ENCODE measurements around the gene PDZRN3. TPM values are rescaled to one million over a fixed set of nuclear protein-coding genes. Genes with fewer than 3 reads are reported as not detected.

Gene PDZRN3
- total and polyA plus RNA-seq, 2 donors (not counting 1 experiment from before 2014, with no cell fraction given), result 14.6 to 56.3 TPM

GRCh38 chr3:73500321-73500720 is 124.4 kb downstream of the PDZRN3 start:
- Histone ChIP-seq H3K79me2 (ENCODE audit: control insufficient read depth, insufficient read depth, low read length) (no peaks in the 10 kb centered on the region), H3K36me3 (ENCODE audit: control insufficient read depth, insufficient read depth, low read length) (no peaks in the 10 kb centered on the region), H4K20me1 (ENCODE audit: control insufficient read depth, extremely low read depth, insufficient read depth, low read length) (no peaks in the 10 kb centered on the region), H3K4me2 (ENCODE audit: extremely low read depth, insufficient read depth, low read length) (no peak overlapping the region), H3K4me3 (replicated peaks in 1 of 4; ENCODE audit: control extremely low read depth in 1 of 4, insufficient read depth in 1 of 4, low read depth in 3 of 4, low read length in 4 of 4) (no peak overlapping the region), H3K9ac (ENCODE audit: insufficient read depth, low read length) (no peak overlapping the region), H2AFZ (ENCODE audit: low read length) (no peak overlapping the region), H3K4me1 (ENCODE audit: control insufficient read depth, extremely low read depth, insufficient read depth, low read length) (peaks cover 5% of the 10 kb centered on the region), H3K27me3 (ENCODE audit: control insufficient read depth, insufficient read depth, low read length) (no peaks in the 10 kb centered on the region), H3K9me3 (ENCODE audit: control insufficient read depth, insufficient read depth, low read depth, low read length) (no peaks in the 10 kb centered on the region), H3K27ac (ENCODE audit: insufficient read depth, low read length) (no peak overlapping the region)
- TF ChIP-seq EZH2 (IDR thresholded peaks at IDR 0.05; ENCODE audit: low read length, missing control alignments), result no peak
- TF ChIP-seq CTCF (conservative IDR thresholded peaks at IDR 0.05 in 1 of 2, IDR thresholded peaks at IDR 0.05 in 1 of 2; ENCODE audit: low read depth in 1 of 2, low read length in 2 of 2), result no peak
- peak in 1 of 2 donors; percentile 57 for DNase-seq (ENCODE audit: low read depth in 2 of 2)

DNA sequence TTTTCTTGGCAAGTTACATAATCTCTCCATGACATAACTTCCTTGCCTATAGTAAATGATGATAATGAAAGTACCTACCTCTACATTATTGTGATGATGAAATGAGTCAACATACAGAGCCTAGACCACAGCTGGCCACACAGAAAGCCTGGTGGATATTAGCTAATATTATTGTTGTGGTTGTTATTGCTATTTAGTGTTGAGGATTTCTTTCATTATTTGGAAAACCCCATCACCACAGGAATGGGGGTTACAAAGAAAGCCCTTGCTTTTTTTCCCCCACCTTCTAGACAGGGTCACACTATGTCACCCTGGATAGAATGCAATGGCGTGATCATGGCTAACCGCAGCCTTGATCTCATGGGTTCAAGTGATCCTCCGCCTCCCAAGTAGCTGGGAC is 125.0 kb downstream of the PDZRN3 start:
- no peak overlapping the region for H3K27ac ChIP-seq (ENCODE audit: insufficient read depth, low read length)
- no peak for TF ChIP-seq EZH2 (IDR thresholded peaks at IDR 0.05; ENCODE audit: low read length, missing control alignments)
- no peak for TF ChIP-seq CTCF (conservative IDR thresholded peaks at IDR 0.05 in 1 of 2, IDR thresholded peaks at IDR 0.05 in 1 of 2; ENCODE audit: low read depth in 1 of 2, low read length in 2 of 2)

GRCh38 chr3:73498764-73499622 is 125.7 kb downstream of the PDZRN3 start:
- Histone ChIP-seq H3K9me3 (ENCODE audit: control insufficient read depth, insufficient read depth, low read depth, low read length) (no peaks in the 10 kb centered on the region), H4K20me1 (ENCODE audit: control insufficient read depth, extremely low read depth, insufficient read depth, low read length) (no peaks in the 10 kb centered on the region), H3K79me2 (ENCODE audit: control insufficient read depth, insufficient read depth, low read length) (no peaks in the 10 kb centered on the region), H3K4me3 (replicated peaks in 1 of 4; ENCODE audit: control extremely low read depth in 1 of 4, insufficient read depth in 1 of 4, low read depth in 3 of 4, low read length in 4 of 4) (no peak overlapping the region), H2AFZ (ENCODE audit: low read length) (no peak overlapping the region), H3K4me2 (ENCODE audit: extremely low read depth, insufficient read depth, low read length) (no peak overlapping the region), H3K9ac (ENCODE audit: insufficient read depth, low read length) (no peak overlapping the region), H3K27me3 (ENCODE audit: control insufficient read depth, insufficient read depth, low read length) (no peaks in the 10 kb centered on the region), H3K36me3 (ENCODE audit: control insufficient read depth, insufficient read depth, low read length) (no peaks in the 10 kb centered on the region), H3K27ac (ENCODE audit: insufficient read depth, low read length) (no peak overlapping the region), H3K4me1 (ENCODE audit: control insufficient read depth, extremely low read depth, insufficient read depth, low read length) (peaks cover 2% of the 10 kb centered on the region)
- TF ChIP-seq EZH2 (IDR thresholded peaks at IDR 0.05; ENCODE audit: low read length, missing control alignments) (no peak), CTCF (conservative IDR thresholded peaks at IDR 0.05 in 1 of 2, IDR thresholded peaks at IDR 0.05 in 1 of 2; ENCODE audit: low read depth in 1 of 2, low read length in 2 of 2) (no peak)
- DNase-seq (ENCODE audit: low read depth in 2 of 2), result peak in 1 of 2 donors; percentile 69

More for the DNA sequence above, 125.0 kb downstream of the PDZRN3 start:
- no peaks in the 10 kb centered on the region for H3K27me3 ChIP-seq (ENCODE audit: control insufficient read depth, insufficient read depth, low read length)
- H3K4me3 ChIP-seq (replicated peaks in 1 of 4; ENCODE audit: control extremely low read depth in 1 of 4, insufficient read depth in 1 of 4, low read depth in 3 of 4, low read length in 4 of 4), result no peak overlapping the region
- no peak overlapping the region for H3K4me2 ChIP-seq (ENCODE audit: extremely low read depth, insufficient read depth, low read length)
- DNase-seq (ENCODE audit: low read depth in 2 of 2), result peak in 1 of 2 donors; percentile 61
- no peaks in the 10 kb centered on the region for H3K9me3 ChIP-seq (ENCODE audit: control insufficient read depth, insufficient read depth, low read depth, low read length)
- H3K9ac ChIP-seq (ENCODE audit: insufficient read depth, low read length), result no peak overlapping the region
- no peaks in the 10 kb centered on the region for H4K20me1 ChIP-seq (ENCODE audit: control insufficient read depth, extremely low read depth, insufficient read depth, low read length)
- H3K36me3 ChIP-seq (ENCODE audit: control insufficient read depth, insufficient read depth, low read length), result no peaks in the 10 kb centered on the region
- H2AFZ ChIP-seq (ENCODE audit: low read length), result no peak overlapping the region
- H3K79me2 ChIP-seq (ENCODE audit: control insufficient read depth, insufficient read depth, low read length), result no peaks in the 10 kb centered on the region
- H3K4me1 ChIP-seq (ENCODE audit: control insufficient read depth, extremely low read depth, insufficient read depth, low read length), result peaks cover 5% of the 10 kb centered on the region

Measured in fibroblast of lung (primary cell).